MM.1S (cell line): ENCODE results near the gene MSRB3.

ENCODE experiments used
- CTCF ChIP-seq: fragments of 300-600 bp; sonication (generic); IDR thresholded peaks from 2 replicates; pipeline ENCODE4 v1.5.1; 2016; ENCODE audit warnings: antibody characterized with exemption, low read length, mixed read lengths
- EZH2 ChIP-seq: fragments of 300-600 bp; sonication (generic); optimal IDR thresholded peaks from 2 replicates; pipeline ENCODE3; 2017; ENCODE audit warnings: low read depth, mild to moderate bottlenecking, antibody characterized with exemption, low read length, mixed read lengths
- EZH2phosphoT487 ChIP-seq: fragments of 300-600 bp; sonication (generic); IDR thresholded peaks from 2 replicates; pipeline ENCODE4 v1.6.1; 2018; ENCODE audit warnings: antibody characterized with exemption, low read length

GRCh38 chr12:65252515-65252914 lies 26.0 kb upstream of the MSRB3 start:
- TF ChIP-seq CTCF (no peak), EZH2 (no peak), EZH2phosphoT487 (no peak)
